GM21619 (cell line): ENCODE results near the gene IFT88.
"Not testable (repeated sequence)": the region's sequence is repeated elsewhere in the genome, so short reads cannot be mapped to it uniquely, and the experiment has no call there.

Experiments used
- ATAC-seq: cut with Tn5 transposase; IDR thresholded peaks from one replicate; pipeline ENCODE4 v1.9.1; 2021; ENCODE audit not compliant: unreplicated experiment

The IFT88 gene

GRCh38 chr13:20624213-20624612, 57.3 kb downstream of the IFT88 start:
- no peak for ATAC-seq

GRCh38 chr13:20633802-20634201, 66.8 kb downstream of the IFT88 start:
- ATAC-seq: no peak

- no peak for ATAC-seq
These were observed 69.1 kb downstream of the IFT88 start for GRCh38 chr13:20636079-20636478.

GRCh38 chr13:20637811-20638210, 70.9 kb downstream of the IFT88 start:
- ATAC-seq: no peak

- ATAC-seq: no peak
These were observed 80.8 kb downstream of the IFT88 start for GRCh38 chr13:20647758-20648157.

GRCh38 chr13:20652946-20653345, 86.0 kb downstream of the IFT88 start:
- ATAC-seq: no peak

GRCh38 chr13:20654156-20654555, 87.2 kb downstream of the IFT88 start:
- no peak for ATAC-seq

- ATAC-seq: no peak
These were observed 91.6 kb downstream of the IFT88 start for GRCh38 chr13:20658451-20659040.

- ATAC-seq: no peak
These were observed 97.4 kb downstream of the IFT88 start for GRCh38 chr13:20664351-20664750.

- no peak for ATAC-seq
These were observed 100.0 kb downstream of the IFT88 start for GRCh38 chr13:20666948-20667347.

- no peak for ATAC-seq
These were observed 101.0 kb downstream of the IFT88 start for GRCh38 chr13:20667857-20668437.

- no peak for ATAC-seq
These were observed 102.2 kb downstream of the IFT88 start for GRCh38 chr13:20669162-20669561.

GRCh38 chr13:20671789-20672188, 104.8 kb downstream of the IFT88 start:
- ATAC-seq: no peak

- ATAC-seq: no peak
These were observed 105.8 kb downstream of the IFT88 start for GRCh38 chr13:20672772-20673171.

- ATAC-seq: no peak
These were observed 106.8 kb downstream of the IFT88 start for GRCh38 chr13:20673715-20674114.

GRCh38 chr13:20676213-20676612, 109.3 kb downstream of the IFT88 start:
- ATAC-seq: no peak

- not testable (repeated sequence) for ATAC-seq
These were observed 111.6 kb downstream of the IFT88 start for GRCh38 chr13:20678606-20679005.

- no peak for ATAC-seq
These were observed 112.9 kb downstream of the IFT88 start for GRCh38 chr13:20679879-20680278.

- ATAC-seq: no peak
These were observed 113.6 kb downstream of the IFT88 start for GRCh38 chr13:20680416-20681080.

GRCh38 chr13:20681481-20681880, 114.5 kb downstream of the IFT88 start:
- ATAC-seq: not testable (repeated sequence)

GRCh38 chr13:20682061-20682460, 115.1 kb downstream of the IFT88 start:
- no peak for ATAC-seq

- ATAC-seq: no peak
These were observed 117.1 kb downstream of the IFT88 start for GRCh38 chr13:20684041-20684440.

- no peak for ATAC-seq
These were observed 117.6 kb downstream of the IFT88 start for GRCh38 chr13:20684546-20684945.
